Measurements from ENCODE around the gene CAMK1D.

GRCh38 chr10:12699781-12700556 lies 350.6 kb downstream of the CAMK1D start:
- TF ChIP-seq, protein P1, sequence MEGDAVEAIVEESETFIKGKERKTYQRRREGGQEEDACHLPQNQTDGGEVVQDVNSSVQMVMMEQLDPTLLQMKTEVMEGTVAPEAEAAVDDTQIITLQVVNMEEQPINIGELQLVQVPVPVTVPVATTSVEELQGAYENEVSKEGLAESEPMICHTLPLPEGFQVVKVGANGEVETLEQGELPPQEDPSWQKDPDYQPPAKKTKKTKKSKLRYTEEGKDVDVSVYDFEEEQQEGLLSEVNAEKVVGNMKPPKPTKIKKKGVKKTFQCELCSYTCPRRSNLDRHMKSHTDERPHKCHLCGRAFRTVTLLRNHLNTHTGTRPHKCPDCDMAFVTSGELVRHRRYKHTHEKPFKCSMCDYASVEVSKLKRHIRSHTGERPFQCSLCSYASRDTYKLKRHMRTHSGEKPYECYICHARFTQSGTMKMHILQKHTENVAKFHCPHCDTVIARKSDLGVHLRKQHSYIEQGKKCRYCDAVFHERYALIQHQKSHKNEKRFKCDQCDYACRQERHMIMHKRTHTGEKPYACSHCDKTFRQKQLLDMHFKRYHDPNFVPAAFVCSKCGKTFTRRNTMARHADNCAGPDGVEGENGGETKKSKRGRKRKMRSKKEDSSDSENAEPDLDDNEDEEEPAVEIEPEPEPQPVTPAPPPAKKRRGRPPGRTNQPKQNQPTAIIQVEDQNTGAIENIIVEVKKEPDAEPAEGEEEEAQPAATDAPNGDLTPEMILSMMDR (IDR thresholded peaks at IDR 0.05): no peak
- no peak for TF ChIP-seq POLR2A (IDR thresholded peaks at IDR 0.05)
